GM20431 (cell line): ENCODE data around the gene IRX4.

Experiments used
- in situ Hi-C: fragments of 300-500 bp; cut with MseI, MboI; formaldehyde crosslinking; loops from one replicate; pipeline ENCODE4 v1.15.0; 2020; ENCODE audit warnings: low sequenced_read_pairs; ENCODE audit not compliant: unreplicated experiment

The IRX4 gene

DNA sequence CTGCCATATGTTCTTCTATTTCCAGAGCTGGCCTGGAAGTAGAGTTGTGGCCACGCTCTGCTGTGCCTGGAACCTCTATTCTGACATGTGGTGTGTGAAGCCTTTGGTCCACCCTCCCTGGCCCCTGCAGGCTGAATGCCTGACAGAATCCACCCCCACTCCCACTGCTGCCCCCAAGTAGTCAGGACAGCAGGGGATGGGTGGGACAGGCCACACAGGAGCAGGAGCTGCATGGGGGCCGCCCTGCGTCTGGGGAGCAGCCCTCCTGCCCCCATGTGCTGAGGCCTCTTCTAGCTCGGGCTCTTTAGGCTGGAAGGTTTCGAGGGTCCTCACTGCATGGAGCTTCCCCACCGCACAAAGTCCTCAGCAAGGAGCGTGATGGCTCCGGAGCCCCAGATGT is 32.6 kb upstream of the IRX4 start:
- in situ Hi-C loops = no loop called here

DNA sequence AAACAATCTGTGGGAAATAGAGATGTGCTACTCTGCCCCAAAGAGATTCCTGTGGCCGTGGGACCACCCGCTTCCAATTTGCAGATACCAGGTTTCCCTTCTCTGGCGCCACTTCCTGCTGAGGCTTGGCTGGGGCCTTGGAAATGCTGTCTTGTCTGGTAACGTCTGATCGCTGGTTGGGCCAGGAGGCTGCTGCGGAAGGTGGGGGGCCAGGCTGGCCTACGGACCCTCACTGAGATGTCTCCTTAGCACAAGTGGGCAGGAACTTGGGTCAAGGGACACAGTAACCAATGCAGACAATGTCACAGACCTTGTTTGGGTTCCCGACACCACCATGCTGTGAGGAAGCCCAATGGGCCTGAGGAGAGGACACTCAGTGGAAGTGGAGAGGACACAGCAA is 31.7 kb upstream of the IRX4 start:
- in situ Hi-C loops = no loop called here

DNA sequence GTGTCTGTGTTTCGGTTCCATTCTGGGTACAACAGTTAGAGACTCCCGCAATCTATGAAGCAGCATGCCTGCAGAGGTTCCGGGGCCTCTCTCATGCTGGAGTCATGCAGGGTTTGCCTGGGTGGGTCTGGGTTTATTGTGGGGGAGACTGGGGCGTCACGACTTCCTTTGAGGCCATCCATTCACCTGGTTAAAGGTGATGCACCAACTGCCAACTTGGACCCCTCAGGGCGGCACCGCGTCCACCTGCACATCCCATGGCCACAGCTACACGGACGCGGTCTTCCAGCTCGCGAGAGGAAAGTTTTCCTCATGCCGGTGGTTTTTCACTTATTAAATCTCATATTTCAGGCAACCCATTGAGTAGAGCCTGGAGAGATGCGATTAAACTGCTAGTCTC is 30.9 kb upstream of the IRX4 start:
- in situ Hi-C loops = no loop called here

DNA sequence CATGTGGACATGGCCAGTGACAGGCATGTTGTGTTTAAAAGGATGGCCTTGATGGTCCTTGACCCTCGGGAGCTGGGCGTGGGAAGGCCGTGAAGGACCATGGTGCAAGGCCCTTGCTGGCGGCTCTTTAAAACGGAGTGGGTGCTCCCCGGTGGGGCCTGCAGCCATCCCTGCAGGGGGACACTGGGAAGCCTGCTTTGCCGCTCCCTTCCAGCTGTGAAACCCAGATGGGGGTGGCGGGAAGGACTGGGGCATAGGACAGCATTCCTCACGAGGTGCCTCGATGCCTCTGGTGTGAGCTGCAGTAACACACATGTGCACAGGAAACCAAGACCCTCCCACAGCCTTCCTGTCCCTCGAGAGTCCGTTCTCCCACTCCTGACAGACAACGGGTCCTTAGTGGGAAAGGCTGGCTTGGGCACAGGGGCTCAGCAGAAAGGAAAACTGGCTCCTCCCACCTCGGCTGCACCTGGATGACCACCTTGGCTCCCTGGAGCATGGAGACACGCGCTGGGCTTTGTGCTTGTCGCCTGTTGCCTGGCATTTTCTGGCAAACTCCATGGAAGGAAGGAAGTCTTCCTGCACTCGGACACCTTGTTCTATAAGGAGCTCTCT is 30.3 kb upstream of the IRX4 start:
- in situ Hi-C loops = no loop called here

DNA sequence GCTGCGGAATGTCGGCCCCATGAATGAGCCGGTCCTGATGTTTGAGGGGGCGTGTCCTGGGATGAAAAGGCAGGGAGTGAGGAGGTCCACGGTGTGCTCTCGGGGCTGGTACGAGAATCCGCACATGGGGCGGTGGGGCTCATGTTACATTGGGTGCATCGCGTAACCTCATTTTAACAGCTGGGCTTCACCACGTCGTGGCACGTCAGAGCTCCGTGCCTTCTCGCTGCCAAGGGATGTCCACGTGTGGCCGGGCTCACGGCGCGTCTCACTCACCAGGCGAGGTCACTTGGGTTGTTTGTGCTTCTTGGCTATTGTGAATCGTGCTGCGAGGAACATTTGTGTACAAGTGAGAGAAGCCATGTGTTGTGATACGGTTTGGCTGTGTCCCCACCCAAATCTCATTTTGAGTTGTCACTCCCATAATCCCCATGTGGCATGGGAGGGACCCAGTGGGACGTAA is 29.1 kb upstream of the IRX4 start:
- in situ Hi-C loops = no loop called here

DNA sequence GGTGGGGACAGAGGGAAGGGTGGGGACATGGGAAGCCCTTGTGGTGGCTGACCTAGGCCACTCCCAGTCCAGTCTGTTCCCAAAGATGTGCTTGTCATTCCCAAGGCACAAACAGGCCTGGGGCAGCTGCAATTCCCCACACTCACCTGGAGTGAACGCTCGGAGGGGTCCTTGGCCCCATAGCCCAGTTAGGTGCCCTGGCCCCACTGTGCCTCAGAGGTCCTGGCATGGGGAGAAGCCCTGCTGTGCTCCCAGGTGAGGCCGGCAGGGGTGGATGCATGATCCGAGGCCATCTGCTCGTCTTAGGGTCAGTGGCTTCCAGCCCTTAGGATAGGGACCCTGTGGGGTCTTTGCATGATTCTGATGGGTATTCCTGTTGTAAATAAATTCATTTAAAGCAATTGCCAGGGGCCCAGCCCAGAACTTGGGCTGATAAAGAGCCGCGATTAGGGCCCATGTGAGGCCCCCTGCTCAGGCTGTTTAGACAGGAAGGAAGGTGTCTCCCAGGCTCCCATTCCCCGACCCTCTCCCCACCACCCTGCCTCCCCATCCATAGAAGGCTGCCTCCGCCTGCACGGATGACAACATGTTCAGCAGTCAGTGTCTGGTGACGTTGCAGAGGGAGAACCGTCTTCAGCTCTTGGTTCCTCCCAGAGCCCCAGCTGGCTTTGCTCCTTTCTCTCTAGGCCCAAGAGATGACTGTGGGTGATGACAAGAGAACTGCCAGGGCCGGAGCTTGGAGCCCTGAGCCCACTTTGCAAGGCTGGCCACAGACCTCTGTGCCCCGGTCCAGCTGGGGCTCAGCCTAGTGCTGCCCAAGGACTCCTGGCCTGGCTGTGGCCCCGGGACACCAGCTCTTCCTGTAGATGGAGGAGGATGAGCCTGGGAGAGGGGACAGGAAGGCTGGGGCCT is 28.4 kb upstream of the IRX4 start:
- in situ Hi-C loops = no loop called here

DNA sequence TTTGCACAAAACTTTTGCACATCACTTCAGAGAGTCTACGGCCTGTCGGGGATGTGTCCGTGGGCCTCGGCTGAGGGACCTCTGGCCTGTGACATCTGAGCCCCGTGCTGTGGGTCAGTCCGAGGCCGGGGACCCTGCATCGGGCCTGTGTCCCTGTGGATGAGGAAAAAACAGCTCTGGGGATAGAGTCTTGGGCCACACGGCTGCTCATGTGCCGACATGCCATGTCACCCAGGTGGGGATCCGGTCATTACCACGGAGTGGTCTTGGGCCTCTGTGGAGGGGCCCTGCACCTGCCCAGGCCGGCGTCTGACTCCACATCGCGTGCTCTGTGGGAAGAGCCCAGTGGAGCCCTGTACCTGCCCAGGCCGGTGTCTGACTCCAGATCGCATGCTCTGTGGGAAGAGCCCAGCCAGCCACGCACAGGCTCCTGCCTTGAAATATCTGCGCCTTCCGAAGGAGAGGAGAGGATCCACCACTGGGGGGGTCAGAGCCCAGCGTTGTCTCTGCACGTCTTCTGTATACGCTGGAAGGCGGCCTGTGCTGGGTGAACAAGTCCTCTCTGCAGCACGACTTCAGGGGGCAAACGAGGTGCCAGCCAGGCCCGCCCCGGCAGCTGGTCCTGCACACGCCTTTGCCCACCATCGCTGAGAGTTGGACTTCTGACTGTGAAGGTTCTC is 27.5 kb upstream of the IRX4 start:
- in situ Hi-C loops = no loop called here

DNA sequence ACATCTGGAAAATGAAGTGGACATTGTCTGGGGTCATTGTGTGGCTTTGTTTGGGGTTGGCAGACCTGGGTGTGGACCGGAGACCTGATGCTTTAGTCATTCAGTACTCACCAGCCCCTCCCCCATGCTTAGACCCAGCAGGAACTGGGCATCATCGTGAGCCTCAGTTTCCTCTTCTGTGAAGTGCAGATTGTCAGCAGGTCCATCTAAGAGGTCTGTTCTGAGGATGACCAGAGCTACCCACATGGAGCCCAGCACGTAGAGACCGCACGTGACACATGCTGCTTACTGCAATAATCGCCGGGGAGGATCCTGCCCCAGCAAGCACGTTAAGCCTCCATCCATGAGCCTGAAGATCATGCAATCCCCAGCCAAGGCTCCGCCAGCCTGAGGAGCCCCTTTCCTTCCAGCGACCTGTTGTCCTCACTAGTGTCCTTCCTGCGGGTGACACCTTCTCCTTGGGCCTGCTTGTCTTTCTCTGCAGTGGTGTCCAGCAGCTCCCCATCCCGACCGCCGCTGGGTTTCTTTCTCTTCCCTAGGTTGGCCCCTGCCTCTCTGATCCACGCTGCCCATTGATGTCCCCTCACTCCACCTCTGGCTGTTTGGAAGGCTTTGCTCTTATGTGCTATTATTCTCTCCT is 26.7 kb upstream of the IRX4 start:
- in situ Hi-C loops = no loop called here

DNA sequence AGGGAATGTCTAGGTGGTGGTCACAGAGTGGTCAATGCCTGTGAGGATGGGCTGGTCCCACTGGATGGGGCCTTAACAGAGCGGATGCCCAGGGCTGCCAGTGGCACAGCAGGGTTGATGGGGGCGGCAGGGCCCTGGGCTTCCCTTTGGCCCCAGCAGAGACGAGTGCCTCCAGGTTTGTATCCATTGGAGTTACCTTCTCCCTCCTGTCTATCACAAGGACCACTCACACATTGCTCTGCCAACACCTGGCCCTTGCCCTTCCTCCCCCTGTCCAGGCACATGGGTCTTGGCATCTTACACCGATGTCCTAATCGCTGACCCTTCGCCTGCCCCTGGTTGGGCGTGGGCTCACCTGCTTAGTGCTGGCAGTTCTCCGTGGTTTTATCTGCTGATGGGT is 26.2 kb upstream of the IRX4 start:
- in situ Hi-C loops = no loop called here

DNA sequence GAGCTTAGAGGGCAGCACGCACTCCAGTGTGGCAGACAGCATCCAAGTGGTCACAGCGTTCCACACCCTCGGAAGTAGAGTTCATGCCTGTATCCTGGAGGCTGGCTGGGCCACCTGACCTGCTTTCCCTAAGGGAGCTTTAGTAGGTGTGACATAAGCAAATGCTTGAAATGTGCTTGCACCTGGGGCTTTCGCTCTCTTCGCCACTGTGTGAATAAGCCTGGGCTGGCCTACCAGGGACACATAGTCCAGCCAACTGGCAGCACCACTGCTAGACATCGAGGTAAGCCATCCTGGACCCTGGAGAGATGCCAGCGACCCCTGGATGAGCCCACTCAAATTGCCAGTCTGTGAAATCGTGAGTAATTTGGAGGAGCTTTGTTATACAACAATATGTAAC is 24.9 kb upstream of the IRX4 start:
- in situ Hi-C loops = no loop called here

DNA sequence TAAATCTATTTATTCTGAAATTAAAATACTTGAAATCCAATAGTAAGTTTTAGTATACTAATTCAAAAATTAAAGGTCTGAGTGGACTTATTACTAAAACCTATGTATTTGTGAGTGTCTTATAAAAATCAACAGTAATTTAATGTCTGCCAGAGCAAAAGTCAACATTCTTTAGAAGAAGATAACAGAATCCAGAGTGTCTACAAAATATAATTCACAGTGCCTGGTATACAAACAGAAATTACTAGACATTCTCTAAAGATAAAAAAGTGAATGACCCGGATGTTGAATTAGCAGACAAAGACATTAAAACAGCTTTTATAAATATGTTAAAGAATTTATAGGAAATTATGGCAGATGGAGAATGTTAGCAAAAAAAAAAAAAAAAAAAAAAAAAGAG is 22.4 kb upstream of the IRX4 start:
- in situ Hi-C loops = no loop called here

DNA sequence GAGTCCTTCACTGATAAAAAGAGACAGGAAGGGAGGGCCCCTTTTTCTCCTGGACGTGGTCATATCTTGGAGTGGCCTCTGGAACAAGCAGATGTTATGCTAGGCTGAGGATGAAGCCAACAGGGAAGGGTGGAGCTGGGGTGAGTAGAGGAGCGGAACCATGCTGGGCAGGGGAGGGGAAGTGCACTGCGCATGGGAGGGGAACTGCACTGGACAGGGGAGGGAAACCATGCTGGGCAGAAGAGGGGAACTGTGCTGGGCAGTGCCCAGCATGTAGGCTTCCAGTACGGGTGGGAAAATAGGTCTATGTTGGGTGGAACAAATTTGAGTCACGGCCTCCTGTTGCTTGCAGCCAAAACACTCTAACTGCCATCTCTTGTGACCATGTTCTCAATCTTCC is 19.3 kb upstream of the IRX4 start:
- in situ Hi-C loops = no loop called here

DNA sequence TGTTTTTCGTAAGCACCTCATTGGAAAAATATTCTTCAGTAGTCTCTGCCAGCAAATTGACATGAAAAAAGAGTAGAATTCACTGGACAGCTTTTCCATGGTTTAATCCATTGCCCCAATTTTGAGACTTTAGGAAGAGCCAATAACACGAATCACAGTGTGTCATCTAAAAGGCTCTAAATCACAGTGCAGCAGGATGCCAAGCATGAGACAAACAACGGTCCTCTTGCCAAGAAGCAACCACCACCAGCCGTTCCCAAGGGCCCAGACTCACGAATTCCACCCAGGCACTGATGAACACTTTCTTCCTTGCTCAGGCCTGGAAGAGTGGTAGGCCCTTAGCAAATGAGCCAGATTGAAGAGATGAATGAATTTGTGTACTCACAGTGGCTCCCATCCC is 18.3 kb upstream of the IRX4 start:
- in situ Hi-C loops = no loop called here

DNA sequence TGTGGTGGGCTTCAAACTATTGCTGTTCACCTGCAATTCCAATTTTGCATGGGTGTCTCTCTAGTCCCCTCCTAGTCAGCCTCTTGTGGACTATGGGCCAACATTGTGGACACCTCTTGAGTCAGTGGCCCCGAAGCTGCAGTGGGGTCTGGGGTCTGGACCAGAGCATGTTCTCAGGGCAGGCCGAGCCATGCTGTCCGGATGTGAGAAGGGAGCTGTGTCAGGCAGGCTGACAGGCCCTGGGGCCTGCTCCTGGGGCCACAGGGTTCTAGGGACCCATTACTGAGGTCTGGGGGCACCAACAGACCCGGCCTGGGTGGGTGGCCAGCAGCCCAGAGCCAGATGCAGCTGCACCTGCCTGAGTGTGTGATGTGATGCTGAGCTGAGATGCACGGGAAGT is 16.5 kb upstream of the IRX4 start:
- in situ Hi-C loops = no loop called here

DNA sequence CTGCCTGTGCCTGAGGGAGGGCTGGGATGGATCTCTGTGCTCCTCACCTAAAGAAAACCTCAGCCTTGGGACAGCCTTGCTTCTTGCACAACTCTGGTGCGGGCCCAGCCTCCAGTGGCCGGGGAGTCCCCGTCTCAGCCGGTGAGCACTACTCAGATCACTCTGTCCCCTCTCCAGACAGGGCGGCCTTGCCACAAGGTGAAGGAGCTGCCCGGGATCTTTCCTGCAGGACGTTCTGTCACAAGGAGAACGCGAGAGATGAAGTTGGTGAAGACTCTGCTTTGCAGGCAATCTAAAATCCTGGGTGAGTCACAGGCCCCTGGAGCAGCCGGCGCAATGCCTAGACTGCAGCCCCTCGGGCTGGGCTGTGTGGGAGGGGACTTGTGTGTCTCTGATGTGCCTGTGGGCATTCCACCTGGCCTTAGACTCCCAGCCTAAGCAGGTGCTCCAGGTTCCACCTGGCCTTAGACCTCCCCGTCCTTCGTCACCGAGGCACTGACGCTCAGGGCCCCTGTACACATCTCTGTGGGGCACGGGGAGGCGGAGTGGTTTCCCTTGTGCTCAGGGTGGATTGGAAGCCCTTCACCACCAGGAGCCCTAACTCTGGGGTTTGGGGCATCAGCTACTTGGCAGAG is 15.2 kb upstream of the IRX4 start:
- in situ Hi-C loops = no loop called here

DNA sequence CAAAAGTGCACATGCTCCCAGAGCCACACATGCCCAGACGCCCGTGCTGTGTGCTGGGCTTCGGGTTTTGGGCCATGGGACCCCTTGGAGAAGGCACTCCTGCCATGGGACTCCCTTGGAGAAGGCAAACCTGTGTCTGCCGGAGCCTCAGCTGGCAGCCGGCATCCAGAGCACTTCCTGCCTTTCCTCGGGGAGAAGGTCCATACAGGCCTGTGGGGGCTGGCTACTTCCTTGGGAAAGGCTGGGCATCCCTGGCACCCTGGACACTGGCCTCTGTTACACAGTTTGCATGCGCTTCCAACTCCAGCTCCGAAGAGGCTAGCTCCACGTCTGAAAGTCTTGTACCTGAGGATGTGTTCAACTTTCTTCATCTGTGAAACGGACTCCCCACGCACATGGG is 14.7 kb upstream of the IRX4 start:
- in situ Hi-C loops = no loop called here

DNA sequence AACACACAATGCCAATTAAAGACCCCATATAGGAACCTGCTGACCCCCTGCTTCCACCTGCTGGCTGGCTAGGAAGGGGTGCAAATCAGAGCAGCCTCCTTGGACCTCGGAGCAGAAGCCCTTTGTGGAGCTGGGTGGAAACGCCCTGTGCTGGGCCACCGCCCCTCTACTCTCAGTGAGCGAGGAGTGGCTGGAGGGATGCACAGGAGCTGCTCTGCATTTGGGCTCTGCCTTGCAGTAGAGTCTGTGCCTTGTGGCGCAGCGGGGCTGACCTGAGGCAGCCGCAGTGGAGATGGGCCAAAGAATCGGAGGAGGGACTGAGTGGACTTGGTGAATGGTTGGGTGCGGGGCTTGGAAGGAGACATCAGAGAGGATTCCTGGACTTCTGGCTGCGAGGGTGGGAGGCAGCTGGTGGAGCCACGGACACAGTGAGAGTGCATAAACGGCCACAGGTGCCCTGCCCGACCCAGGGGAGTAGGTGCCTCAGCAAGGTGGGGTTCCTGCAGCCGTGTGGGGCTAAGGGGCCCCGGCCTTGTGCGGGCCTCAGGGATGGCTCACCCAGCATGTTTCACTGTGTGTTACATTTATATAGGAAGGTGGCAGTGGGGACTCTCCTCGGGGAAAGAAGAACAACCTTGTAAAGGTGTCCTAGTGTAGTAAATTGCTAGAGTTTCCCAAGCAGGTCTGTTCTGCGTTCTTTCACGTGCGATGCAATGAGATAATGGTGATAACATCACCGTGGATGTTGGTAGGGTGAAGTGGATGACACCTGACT is 14.1 kb upstream of the IRX4 start:
- in situ Hi-C loops = no loop called here

DNA sequence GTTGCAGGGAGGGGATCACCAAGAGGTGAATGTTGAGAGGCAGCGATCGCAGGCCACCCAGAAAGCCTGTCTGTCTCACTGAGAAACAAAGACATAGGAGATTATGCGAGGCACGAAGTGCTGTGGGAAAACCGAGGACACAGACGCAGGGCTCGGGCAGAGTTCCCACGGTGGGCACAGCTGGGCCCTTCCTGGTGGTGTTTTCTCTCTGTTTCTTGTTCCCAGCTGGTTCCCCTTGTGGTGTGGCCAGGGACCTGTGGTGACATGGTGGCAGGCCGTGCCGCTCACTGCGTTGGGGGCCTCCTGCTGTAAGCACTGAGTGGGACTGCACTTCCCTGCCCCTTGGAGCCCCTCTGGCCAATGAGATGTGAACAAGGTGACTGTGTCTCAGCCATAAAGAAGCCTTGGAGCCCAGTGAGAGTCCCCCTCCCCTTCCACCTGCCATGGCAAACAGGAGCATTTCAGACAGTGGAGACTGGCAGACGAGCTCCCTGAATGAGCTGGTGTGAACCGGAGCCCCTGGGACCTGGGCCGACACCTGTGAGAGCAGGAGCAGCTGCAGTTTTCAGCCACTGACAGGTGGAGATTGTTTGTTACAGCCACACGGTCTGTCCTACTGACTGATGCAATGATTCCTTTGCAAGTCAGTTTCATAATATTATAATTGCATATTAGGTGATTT is 13.2 kb upstream of the IRX4 start:
- in situ Hi-C loops = no loop called here

DNA sequence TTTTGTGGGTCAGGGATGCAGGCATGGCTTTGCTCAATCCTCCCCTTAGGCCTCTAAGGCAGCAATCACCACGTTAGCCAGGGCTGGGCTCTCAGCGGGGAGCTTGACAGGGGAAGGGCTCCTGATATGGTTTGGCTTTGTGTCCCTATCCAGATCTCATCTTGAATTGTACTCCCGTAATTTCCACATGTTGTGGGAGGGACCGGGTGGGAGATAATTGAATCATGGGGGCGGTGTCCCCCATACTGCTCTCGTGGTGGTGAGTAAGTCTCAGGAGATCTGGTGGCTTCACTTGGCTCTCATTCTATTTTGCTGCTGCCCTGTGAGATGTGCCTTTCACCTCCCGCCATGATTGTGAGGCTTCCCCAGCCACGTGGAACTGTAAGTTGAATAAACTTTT is 11.5 kb upstream of the IRX4 start:
- in situ Hi-C loops = no loop called here
